DND-41 (cell line): ENCODE results near the gene GADD45A.

ENCODE experiments used
- ATAC-seq: fragments of 200-7000 bp; cut with Tn5 transposase; 3 replicates; pipeline ENCODE4 v1.9.1; 2021; ENCODE audit warnings: low read depth; ENCODE audit not compliant: insufficient read depth
- DNase-seq: peaks from one replicate; pipeline ENCODE4 v3.0.0-alpha.2; 2020
- H2AFZ ChIP-seq: 2 replicates; pipeline ENCODE4 v1.6.0; 2012; ENCODE audit warnings: low read depth, low read length
- H3K27ac ChIP-seq: 2 replicates; pipeline ENCODE4 v1.5.1; 2012; ENCODE audit warnings: low read length, inconsistent platforms
- H3K27me3 ChIP-seq: fragments of 200-600 bp; sonication (generic); 2 replicates; pipeline ENCODE4 v1.6.0; 2012; ENCODE audit warnings: low read length, mild to moderate bottlenecking, inconsistent platforms; ENCODE audit not compliant: insufficient read depth, poor library complexity
- H3K36me3 ChIP-seq: 2 replicates; pipeline ENCODE4 v1.5.1; 2012; ENCODE audit warnings: low read length, inconsistent platforms; ENCODE audit not compliant: insufficient read depth
- H3K4me1 ChIP-seq: 2 replicates; pipeline ENCODE4 v1.5.1; 2012; ENCODE audit warnings: mild to moderate bottlenecking, low read length; ENCODE audit not compliant: insufficient read depth
- H3K4me2 ChIP-seq: 2 replicates; pipeline ENCODE4 v1.6.0; 2012; ENCODE audit warnings: mild to moderate bottlenecking, moderate library complexity, low read length, inconsistent platforms; ENCODE audit not compliant: insufficient read depth
- H3K4me3 ChIP-seq, 2 experiments: fragments of 200-600 bp in 1 of 2; shearing (Covaris generic) in 1 of 2; 2 replicates each; pipeline ENCODE4 v1.5.1; 2012 to 2016; ENCODE audit warnings: inconsistent platforms in 2 of 2, low read length in 2 of 2, mild to moderate bottlenecking in 2 of 2, low read depth in 1 of 2, moderate library complexity in 1 of 2
- H3K79me2 ChIP-seq: 2 replicates; pipeline ENCODE4 v1.6.0; 2012; ENCODE audit warnings: low read length, inconsistent platforms; ENCODE audit not compliant: insufficient read depth
- H3K9ac ChIP-seq: 2 replicates; pipeline ENCODE4 v1.6.0; 2012; ENCODE audit warnings: low read depth, mild to moderate bottlenecking, inconsistent platforms, low read length, moderate library complexity
- H3K9me3 ChIP-seq: 2 replicates; pipeline ENCODE4 v1.5.1; 2012; ENCODE audit warnings: low read length, moderate library complexity, mild to moderate bottlenecking, inconsistent platforms; ENCODE audit not compliant: insufficient read depth, severe bottlenecking
- H4K20me1 ChIP-seq: 2 replicates; pipeline ENCODE4 v1.6.0; 2012; ENCODE audit warnings: low read length; ENCODE audit not compliant: insufficient read depth
- CTCF ChIP-seq: IDR thresholded peaks from 2 replicates; pipeline ENCODE4 v1.5.1; 2012; ENCODE audit warnings: borderline replicate concordance, low read length, moderate library complexity, mild to moderate bottlenecking; ENCODE audit not compliant: poor library complexity, severe bottlenecking; ENCODE audit errors: extremely low read depth
- EZH2 ChIP-seq: IDR thresholded peaks from 3 replicates; pipeline ENCODE4 v1.6.1; 2012; ENCODE audit warnings: borderline replicate concordance, low read depth, mild to moderate bottlenecking, moderate library complexity, low read length, inconsistent platforms; ENCODE audit not compliant: severe bottlenecking

The GADD45A gene

GRCh38 chr1:67676287-67676686 lies 8.7 kb upstream of the GADD45A start:
- Histone ChIP-seq H3K36me3 (no peaks in the 10 kb centered on the region), H3K27ac (no peak overlapping the region), H4K20me1 (no peaks in the 10 kb centered on the region), H3K9ac (no peak overlapping the region), H3K9me3 (no peaks in the 10 kb centered on the region), H3K79me2 (no peaks in the 10 kb centered on the region), H2AFZ (no peak overlapping the region), H3K4me2 (no peak overlapping the region), H3K27me3 (peaks cover 2% of the 10 kb centered on the region), H3K4me1 (peaks cover 31% of the 10 kb centered on the region), H3K4me3 (no peak overlapping the region)
- DNase-seq (no peak), ATAC-seq (no peak)
- TF ChIP-seq CTCF (no peak), EZH2 (no peak)

GRCh38 chr1:67676946-67677345 lies 8.1 kb upstream of the GADD45A start:
- Histone ChIP-seq H3K9me3 (no peaks in the 10 kb centered on the region), H3K27ac (no peak overlapping the region), H2AFZ (no peak overlapping the region), H4K20me1 (no peaks in the 10 kb centered on the region), H3K27me3 (no peaks in the 10 kb centered on the region), H3K79me2 (no peaks in the 10 kb centered on the region), H3K36me3 (no peaks in the 10 kb centered on the region), H3K4me1 (peaks cover 31% of the 10 kb centered on the region), H3K4me3 (no peak overlapping the region), H3K9ac (no peak overlapping the region), H3K4me2 (no peak overlapping the region)
- no peak for ATAC-seq
- TF ChIP-seq CTCF (no peak), EZH2 (no peak)
- no peak for DNase-seq

GRCh38 chr1:67677408-67677807 lies 7.6 kb upstream of the GADD45A start:
- ATAC-seq (no peak), DNase-seq (no peak)
- no peaks in the 10 kb centered on the region for H3K27me3 ChIP-seq
- TF ChIP-seq CTCF (no peak), EZH2 (no peak)
- no peak overlapping the region for H3K4me3 ChIP-seq
- no peaks in the 10 kb centered on the region for H3K36me3 ChIP-seq
- no peak overlapping the region for H3K9ac ChIP-seq
- H3K4me2 ChIP-seq = no peak overlapping the region
- H3K27ac ChIP-seq = no peak overlapping the region
- no peaks in the 10 kb centered on the region for H3K79me2 ChIP-seq
- H4K20me1 ChIP-seq = no peaks in the 10 kb centered on the region
- H2AFZ ChIP-seq = no peak overlapping the region
- H3K9me3 ChIP-seq = no peaks in the 10 kb centered on the region
- H3K4me1 ChIP-seq = peaks cover 31% of the 10 kb centered on the region

GRCh38 chr1:67677930-67678329 lies 7.1 kb upstream of the GADD45A start:
- Histone ChIP-seq H3K4me2 (no peak overlapping the region), H3K4me3 (no peak overlapping the region), H3K27ac (no peak overlapping the region), H3K9ac (no peak overlapping the region), H2AFZ (no peak overlapping the region), H3K4me1 (peaks cover 31% of the 10 kb centered on the region), H3K79me2 (no peaks in the 10 kb centered on the region), H3K36me3 (no peaks in the 10 kb centered on the region), H3K27me3 (no peaks in the 10 kb centered on the region), H4K20me1 (no peaks in the 10 kb centered on the region), H3K9me3 (no peaks in the 10 kb centered on the region)
- DNase-seq (no peak), ATAC-seq (no peak)
- TF ChIP-seq CTCF (no peak), EZH2 (no peak)
